HG02970 (cell line): ENCODE data around the gene POU2AF3.

Source experiments
- ATAC-seq: cut with Tn5 transposase; IDR thresholded peaks from one replicate; pipeline ENCODE4 v1.9.1; 2021; ENCODE audit warnings: mild to moderate bottlenecking, moderate library complexity, moderate number of reproducible peaks; ENCODE audit not compliant: unreplicated experiment, low FRiP score

POU2AF3 gene

GRCh38 chr11:111324277-111324720 is 26.0 kb downstream of the POU2AF3 start:
- no peak for ATAC-seq

- ATAC-seq: no peak
Observed at GRCh38 chr11:111325259-111325658, 26.9 kb downstream of the POU2AF3 start.

- no peak for ATAC-seq
Observed at GRCh38 chr11:111326824-111327223, 28.5 kb downstream of the POU2AF3 start.

GRCh38 chr11:111327908-111328624 is 29.7 kb downstream of the POU2AF3 start:
- no peak for ATAC-seq

- no peak for ATAC-seq
Observed at GRCh38 chr11:111329306-111330204, 31.2 kb downstream of the POU2AF3 start.

GRCh38 chr11:111330234-111330893 is 32.0 kb downstream of the POU2AF3 start:
- ATAC-seq: no peak

- ATAC-seq: no peak
Observed at GRCh38 chr11:111331711-111332479, 33.5 kb downstream of the POU2AF3 start.

- ATAC-seq: no peak
Observed at GRCh38 chr11:111334532-111335502, 36.5 kb downstream of the POU2AF3 start.

- ATAC-seq: no peak
Observed at GRCh38 chr11:111335549-111335948, 37.2 kb downstream of the POU2AF3 start.

- ATAC-seq: no peak
Observed at GRCh38 chr11:111336062-111336461, 37.7 kb downstream of the POU2AF3 start.

GRCh38 chr11:111336582-111337256 is 38.4 kb downstream of the POU2AF3 start:
- ATAC-seq: no peak

GRCh38 chr11:111339758-111340388 is 41.5 kb downstream of the POU2AF3 start:
- no peak for ATAC-seq

- ATAC-seq: no peak
Observed at GRCh38 chr11:111342329-111342728, 44.0 kb downstream of the POU2AF3 start.

GRCh38 chr11:111344032-111344431 is 45.7 kb downstream of the POU2AF3 start:
- ATAC-seq: no peak

- no peak for ATAC-seq
Observed at GRCh38 chr11:111347002-111347722, 48.8 kb downstream of the POU2AF3 start.

- no peak for ATAC-seq
Observed at GRCh38 chr11:111347723-111348115, 49.4 kb downstream of the POU2AF3 start.

GRCh38 chr11:111348147-111348546 is 49.8 kb downstream of the POU2AF3 start:
- ATAC-seq: no peak
